ENCODE results near the gene ADGRG7.

DNA sequence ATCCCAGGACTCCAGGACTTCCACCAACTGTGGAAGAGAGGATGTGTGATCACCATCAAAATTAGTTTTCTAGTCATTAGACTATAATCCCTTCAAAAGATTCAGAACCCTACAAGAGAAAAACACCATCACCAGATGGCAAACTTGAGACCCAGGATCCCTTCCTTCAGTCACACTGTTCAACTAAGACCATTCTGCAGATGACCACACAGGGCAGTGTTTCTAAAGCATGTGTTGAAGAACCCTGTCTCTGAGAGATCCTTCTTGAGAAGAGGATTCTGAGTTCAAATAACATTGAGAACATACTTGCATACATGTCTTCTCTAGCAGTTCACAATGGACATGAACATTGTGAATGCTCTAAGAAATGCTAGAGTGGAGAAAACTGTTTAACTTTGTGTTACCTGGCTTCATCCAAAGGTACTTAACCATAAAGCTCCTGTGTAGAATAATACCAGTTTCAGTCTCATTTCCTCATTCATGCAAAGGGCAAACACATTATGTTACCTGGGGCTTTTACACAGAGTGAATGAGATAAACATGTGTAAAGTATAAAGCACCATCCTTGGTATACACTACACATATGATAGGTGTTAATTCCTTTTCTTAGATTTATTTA lies 2.4 kb upstream of the ADGRG7 start:
- TF ChIP-seq, protein P1, sequence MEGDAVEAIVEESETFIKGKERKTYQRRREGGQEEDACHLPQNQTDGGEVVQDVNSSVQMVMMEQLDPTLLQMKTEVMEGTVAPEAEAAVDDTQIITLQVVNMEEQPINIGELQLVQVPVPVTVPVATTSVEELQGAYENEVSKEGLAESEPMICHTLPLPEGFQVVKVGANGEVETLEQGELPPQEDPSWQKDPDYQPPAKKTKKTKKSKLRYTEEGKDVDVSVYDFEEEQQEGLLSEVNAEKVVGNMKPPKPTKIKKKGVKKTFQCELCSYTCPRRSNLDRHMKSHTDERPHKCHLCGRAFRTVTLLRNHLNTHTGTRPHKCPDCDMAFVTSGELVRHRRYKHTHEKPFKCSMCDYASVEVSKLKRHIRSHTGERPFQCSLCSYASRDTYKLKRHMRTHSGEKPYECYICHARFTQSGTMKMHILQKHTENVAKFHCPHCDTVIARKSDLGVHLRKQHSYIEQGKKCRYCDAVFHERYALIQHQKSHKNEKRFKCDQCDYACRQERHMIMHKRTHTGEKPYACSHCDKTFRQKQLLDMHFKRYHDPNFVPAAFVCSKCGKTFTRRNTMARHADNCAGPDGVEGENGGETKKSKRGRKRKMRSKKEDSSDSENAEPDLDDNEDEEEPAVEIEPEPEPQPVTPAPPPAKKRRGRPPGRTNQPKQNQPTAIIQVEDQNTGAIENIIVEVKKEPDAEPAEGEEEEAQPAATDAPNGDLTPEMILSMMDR (optimal IDR thresholded peaks at IDR 0.05 in 1 of 3, IDR thresholded peaks at IDR 0.05 in 1 of 3, conservative IDR thresholded peaks at IDR 0.05 in 1 of 3; ENCODE audit: extremely low read depth in 1 of 3, insufficient read depth in 2 of 3, low read length in 3 of 3): no peak
- TF ChIP-seq EZH2 (IDR thresholded peaks at IDR 0.05; ENCODE audit: low read length): no peak

Measured in keratinocyte (primary cell).